ENCODE data around the gene EHMT1.

EHMT1 gene

DNA sequence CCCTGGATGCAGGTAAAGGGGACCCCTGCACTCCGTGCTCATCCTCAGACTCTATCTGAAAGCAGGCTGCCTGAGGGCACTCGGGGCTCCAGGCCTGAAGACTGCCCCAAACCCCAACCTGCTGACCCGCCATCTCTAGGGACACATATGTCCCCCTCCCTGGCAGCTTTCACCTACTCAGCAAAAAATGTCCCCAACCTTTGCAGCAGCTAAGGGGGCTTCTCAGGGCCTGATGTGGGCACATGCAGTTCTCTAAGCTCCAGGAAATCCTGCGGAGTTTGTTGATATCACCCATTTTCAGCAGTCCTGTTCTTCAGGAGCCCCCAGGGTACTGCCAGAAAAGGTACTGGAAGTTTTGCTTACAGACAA lies 37.9 kb upstream of the EHMT1 start:
- Histone ChIP-seq H3F3A (ENCODE audit: low read depth) (no peaks in the 10 kb centered on the region), H3K4me3 (ENCODE audit: low read length, poor library complexity, severe bottlenecking) (no peak overlapping the region), H3K9ac (ENCODE audit: low read depth, low read length, poor library complexity, severe bottlenecking) (no peak overlapping the region), H2AFZ (ENCODE audit: low read length) (no peak overlapping the region), H3K4me1 (ENCODE audit: insufficient read depth, low read length, poor library complexity, severe bottlenecking) (peaks cover 25% of the 10 kb centered on the region), H3K27me3 (ENCODE audit: insufficient read depth, low read length, poor library complexity, severe bottlenecking) (no peaks in the 10 kb centered on the region), H3K36me3 (ENCODE audit: insufficient read depth, low read length) (peaks cover 3% of the 10 kb centered on the region; the same call in 1 of the 2 replicates), H3K9me3 (ENCODE audit: insufficient read depth, low read depth, low read length) (no peaks in the 10 kb centered on the region), H3K9me2 (replicated peaks; ENCODE audit: low read depth, low read length) (no peaks in the 10 kb centered on the region), H3K4me2 (ENCODE audit: low read depth, low read length, poor library complexity, severe bottlenecking) (no peak overlapping the region), H4K20me1 (ENCODE audit: insufficient read depth, low read length, poor library complexity, severe bottlenecking) (peaks cover 25% of the 10 kb centered on the region), H3K79me2 (ENCODE audit: insufficient read depth, low read length) (peaks cover 28% of the 10 kb centered on the region)
- TF ChIP-seq, protein P1, sequence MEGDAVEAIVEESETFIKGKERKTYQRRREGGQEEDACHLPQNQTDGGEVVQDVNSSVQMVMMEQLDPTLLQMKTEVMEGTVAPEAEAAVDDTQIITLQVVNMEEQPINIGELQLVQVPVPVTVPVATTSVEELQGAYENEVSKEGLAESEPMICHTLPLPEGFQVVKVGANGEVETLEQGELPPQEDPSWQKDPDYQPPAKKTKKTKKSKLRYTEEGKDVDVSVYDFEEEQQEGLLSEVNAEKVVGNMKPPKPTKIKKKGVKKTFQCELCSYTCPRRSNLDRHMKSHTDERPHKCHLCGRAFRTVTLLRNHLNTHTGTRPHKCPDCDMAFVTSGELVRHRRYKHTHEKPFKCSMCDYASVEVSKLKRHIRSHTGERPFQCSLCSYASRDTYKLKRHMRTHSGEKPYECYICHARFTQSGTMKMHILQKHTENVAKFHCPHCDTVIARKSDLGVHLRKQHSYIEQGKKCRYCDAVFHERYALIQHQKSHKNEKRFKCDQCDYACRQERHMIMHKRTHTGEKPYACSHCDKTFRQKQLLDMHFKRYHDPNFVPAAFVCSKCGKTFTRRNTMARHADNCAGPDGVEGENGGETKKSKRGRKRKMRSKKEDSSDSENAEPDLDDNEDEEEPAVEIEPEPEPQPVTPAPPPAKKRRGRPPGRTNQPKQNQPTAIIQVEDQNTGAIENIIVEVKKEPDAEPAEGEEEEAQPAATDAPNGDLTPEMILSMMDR (conservative IDR thresholded peaks at IDR 0.05; ENCODE audit: low read length), result no peak
- no peak for TF ChIP-seq EZH2phosphoT487 (IDR thresholded peaks at IDR 0.05; ENCODE audit: borderline replicate concordance)

- Histone ChIP-seq H3K4me1 (ENCODE audit: insufficient read depth, low read length, poor library complexity, severe bottlenecking) (peaks cover 18% of the 10 kb centered on the region), H3K4me2 (ENCODE audit: low read depth, low read length, poor library complexity, severe bottlenecking) (no peak overlapping the region), H3K27me3 (ENCODE audit: insufficient read depth, low read length, poor library complexity, severe bottlenecking) (no peaks in the 10 kb centered on the region), H3K36me3 (ENCODE audit: insufficient read depth, low read length) (peaks cover 3% of the 10 kb centered on the region; the same call in 1 of the 2 replicates), H2AFZ (ENCODE audit: low read length) (no peak overlapping the region), H3K4me3 (ENCODE audit: low read length, poor library complexity, severe bottlenecking) (no peak overlapping the region), H4K20me1 (ENCODE audit: insufficient read depth, low read length, poor library complexity, severe bottlenecking) (peaks cover 18% of the 10 kb centered on the region), H3F3A (ENCODE audit: low read depth) (no peaks in the 10 kb centered on the region), H3K79me2 (ENCODE audit: insufficient read depth, low read length) (peaks cover 21% of the 10 kb centered on the region), H3K9ac (ENCODE audit: low read depth, low read length, poor library complexity, severe bottlenecking) (no peak overlapping the region), H3K9me2 (replicated peaks; ENCODE audit: low read depth, low read length) (no peaks in the 10 kb centered on the region), H3K9me3 (ENCODE audit: insufficient read depth, low read depth, low read length) (no peaks in the 10 kb centered on the region)
- TF ChIP-seq, protein P1 (conservative IDR thresholded peaks at IDR 0.05; ENCODE audit: low read length), result no peak
- TF ChIP-seq EZH2phosphoT487 (IDR thresholded peaks at IDR 0.05; ENCODE audit: borderline replicate concordance), result no peak
Measured at GRCh38 chr9:137581361-137582285, 37.2 kb upstream of the EHMT1 start.

DNA sequence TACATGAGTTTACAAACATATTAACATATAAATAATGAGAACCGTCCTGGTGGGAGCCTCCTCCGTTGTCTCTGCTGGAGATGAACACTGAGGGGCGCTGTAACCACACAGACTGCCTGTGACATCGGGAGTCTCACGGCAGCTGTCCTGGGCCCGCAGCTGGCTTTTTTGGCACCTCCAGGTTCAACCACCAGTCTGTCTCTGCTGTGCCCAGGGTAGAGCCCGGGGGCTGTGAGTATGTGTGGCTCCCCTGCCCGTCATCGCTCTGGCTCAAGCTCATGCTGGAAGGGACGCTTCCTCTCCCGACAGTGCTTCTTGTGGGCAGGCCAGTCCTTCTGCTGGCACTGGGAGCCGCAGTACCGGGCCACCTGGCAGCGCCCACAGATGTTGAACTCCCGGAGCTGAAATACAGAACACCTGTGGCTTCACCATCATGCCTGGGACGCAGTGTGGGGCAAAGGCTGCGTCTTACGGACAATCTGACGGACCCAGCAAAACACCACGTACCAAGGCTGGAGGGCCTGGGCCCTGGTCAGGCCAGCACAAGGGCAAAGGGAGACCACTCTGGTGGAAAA lies 36.4 kb upstream of the EHMT1 start:
- Histone ChIP-seq H3F3A (ENCODE audit: low read depth) (no peaks in the 10 kb centered on the region), H3K4me2 (ENCODE audit: low read depth, low read length, poor library complexity, severe bottlenecking) (no peak overlapping the region), H3K79me2 (ENCODE audit: insufficient read depth, low read length) (peaks cover 17% of the 10 kb centered on the region), H3K4me1 (ENCODE audit: insufficient read depth, low read length, poor library complexity, severe bottlenecking) (peaks cover 11% of the 10 kb centered on the region), H3K9me3 (ENCODE audit: insufficient read depth, low read depth, low read length) (no peaks in the 10 kb centered on the region), H3K9ac (ENCODE audit: low read depth, low read length, poor library complexity, severe bottlenecking) (no peak overlapping the region), H3K9me2 (replicated peaks; ENCODE audit: low read depth, low read length) (no peaks in the 10 kb centered on the region), H2AFZ (ENCODE audit: low read length) (no peak overlapping the region), H3K36me3 (ENCODE audit: insufficient read depth, low read length) (peaks cover 3% of the 10 kb centered on the region; the same call in 1 of the 2 replicates), H4K20me1 (ENCODE audit: insufficient read depth, low read length, poor library complexity, severe bottlenecking) (peaks cover 12% of the 10 kb centered on the region), H3K27me3 (ENCODE audit: insufficient read depth, low read length, poor library complexity, severe bottlenecking) (no peaks in the 10 kb centered on the region), H3K4me3 (ENCODE audit: low read length, poor library complexity, severe bottlenecking) (no peak overlapping the region)
- TF ChIP-seq EZH2phosphoT487 (IDR thresholded peaks at IDR 0.05; ENCODE audit: borderline replicate concordance), result no peak
- TF ChIP-seq, protein P1 (conservative IDR thresholded peaks at IDR 0.05; ENCODE audit: low read length), result peak; percentile 68

Data from Loucy (cell line).